Heart left ventricle (tissue), 13 donors: Measurements from ENCODE around the gene YWHAQ.

Source experiments
- POLR2A ChIP-seq, 2 donors: fragments of 450-650 bp; IDR thresholded peaks; one replicate each; pipeline ENCODE4 v1.6.1; 2017; ENCODE audit warnings: antibody characterized with exemption in 2 of 2, mild to moderate bottlenecking in 2 of 2, moderate library complexity in 2 of 2
- TF ChIP-seq, protein P1 (sequence below), 12 donors: fragments of 200-600 bp; sonication (generic) in 4 of 12; IDR thresholded peaks; one replicate each; pipeline versions ENCODE4 v1.5.0 to v1.8.0; 2018 to 2022; ENCODE audit warnings: antibody characterized with exemption in 12 of 12, mild to moderate bottlenecking in 5 of 12
- donor health status: ischemic (EF 13 %, LVEDD 7.1; RV severe dilation, severe dysfunction).
- donor health status: DM: no; HTN: yes; CAD: no.
- donor health status: DM: no; HTN: no; CAD: no.
- donor health status: ischemic (EF 25% LVEDD 6.9; RV normal size, moderate dysfunction).
- donor health status: ischemic (EF 25% LVEDD 5.7; RV mildly dilated, moderate dysfunction).
- donor health status: ischemic (EF 35%, LVEDD 5.7; RV mildly dilated, moderate dysfunction).
- donor health status: nonischemic (EF 11% LVEDD 7.7; RV severe dilation, severe dysfunction).
- donor health status: DM: yes; HTN: yes; CAD: no.
- donor health status: PGD.
- donor health status: ischemic (EF 29% LVEDD 5.4; RV normal size, mild dysfunction).
- donor health status: nonischemic (EF 23%, LVEDD 6.1; RV moderate dilation, normal function).

DNA sequence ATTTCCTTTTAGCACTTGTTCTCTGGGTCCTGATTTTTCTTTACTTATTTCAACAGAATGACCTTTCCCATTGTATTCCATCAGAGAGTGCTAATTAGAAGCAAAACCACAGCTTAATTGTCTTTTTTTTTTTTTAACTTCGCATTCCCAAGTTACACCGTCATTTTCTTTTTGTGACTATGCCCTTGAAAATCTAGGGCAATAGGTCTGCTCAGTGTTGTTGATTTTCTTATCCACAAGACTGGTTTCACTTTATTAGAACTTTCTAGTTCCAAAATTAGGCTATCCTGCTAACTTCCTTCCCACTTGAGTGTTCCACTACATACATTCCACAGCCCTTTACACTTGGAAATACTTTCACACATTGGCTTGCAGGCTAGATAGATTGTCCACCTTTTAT is 56.5 kb downstream of the YWHAQ start:
- no peak for TF ChIP-seq POLR2A (IDR thresholded peaks at IDR 0.05)
- TF ChIP-seq, protein P1, sequence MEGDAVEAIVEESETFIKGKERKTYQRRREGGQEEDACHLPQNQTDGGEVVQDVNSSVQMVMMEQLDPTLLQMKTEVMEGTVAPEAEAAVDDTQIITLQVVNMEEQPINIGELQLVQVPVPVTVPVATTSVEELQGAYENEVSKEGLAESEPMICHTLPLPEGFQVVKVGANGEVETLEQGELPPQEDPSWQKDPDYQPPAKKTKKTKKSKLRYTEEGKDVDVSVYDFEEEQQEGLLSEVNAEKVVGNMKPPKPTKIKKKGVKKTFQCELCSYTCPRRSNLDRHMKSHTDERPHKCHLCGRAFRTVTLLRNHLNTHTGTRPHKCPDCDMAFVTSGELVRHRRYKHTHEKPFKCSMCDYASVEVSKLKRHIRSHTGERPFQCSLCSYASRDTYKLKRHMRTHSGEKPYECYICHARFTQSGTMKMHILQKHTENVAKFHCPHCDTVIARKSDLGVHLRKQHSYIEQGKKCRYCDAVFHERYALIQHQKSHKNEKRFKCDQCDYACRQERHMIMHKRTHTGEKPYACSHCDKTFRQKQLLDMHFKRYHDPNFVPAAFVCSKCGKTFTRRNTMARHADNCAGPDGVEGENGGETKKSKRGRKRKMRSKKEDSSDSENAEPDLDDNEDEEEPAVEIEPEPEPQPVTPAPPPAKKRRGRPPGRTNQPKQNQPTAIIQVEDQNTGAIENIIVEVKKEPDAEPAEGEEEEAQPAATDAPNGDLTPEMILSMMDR (IDR thresholded peaks at IDR 0.05): no peak
